ENCODE results near the gene TEC. TPM values are rescaled to one million over a fixed set of nuclear protein-coding genes. Genes with fewer than 3 reads are reported as not detected.

TEC gene
- total and polyA plus RNA-seq, 9 donors, result 0.43 to 4.0 (median 1.4) TPM

GRCh38 chr4:48234575-48234974 lies 35.1 kb downstream of the TEC start:
- H3K36me3 ChIP-seq, result no peaks in the 10 kb centered on the region
- TF ChIP-seq POLR2A (IDR thresholded peaks at IDR 0.05), result no peak
- TF ChIP-seq, protein P1, sequence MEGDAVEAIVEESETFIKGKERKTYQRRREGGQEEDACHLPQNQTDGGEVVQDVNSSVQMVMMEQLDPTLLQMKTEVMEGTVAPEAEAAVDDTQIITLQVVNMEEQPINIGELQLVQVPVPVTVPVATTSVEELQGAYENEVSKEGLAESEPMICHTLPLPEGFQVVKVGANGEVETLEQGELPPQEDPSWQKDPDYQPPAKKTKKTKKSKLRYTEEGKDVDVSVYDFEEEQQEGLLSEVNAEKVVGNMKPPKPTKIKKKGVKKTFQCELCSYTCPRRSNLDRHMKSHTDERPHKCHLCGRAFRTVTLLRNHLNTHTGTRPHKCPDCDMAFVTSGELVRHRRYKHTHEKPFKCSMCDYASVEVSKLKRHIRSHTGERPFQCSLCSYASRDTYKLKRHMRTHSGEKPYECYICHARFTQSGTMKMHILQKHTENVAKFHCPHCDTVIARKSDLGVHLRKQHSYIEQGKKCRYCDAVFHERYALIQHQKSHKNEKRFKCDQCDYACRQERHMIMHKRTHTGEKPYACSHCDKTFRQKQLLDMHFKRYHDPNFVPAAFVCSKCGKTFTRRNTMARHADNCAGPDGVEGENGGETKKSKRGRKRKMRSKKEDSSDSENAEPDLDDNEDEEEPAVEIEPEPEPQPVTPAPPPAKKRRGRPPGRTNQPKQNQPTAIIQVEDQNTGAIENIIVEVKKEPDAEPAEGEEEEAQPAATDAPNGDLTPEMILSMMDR (IDR thresholded peaks at IDR 0.05), result no peak
- TF ChIP-seq EP300 (IDR thresholded peaks at IDR 0.05), result no peak
- DNase-seq, result no peak
- H3K9me3 ChIP-seq, result no peaks in the 10 kb centered on the region
- no peaks in the 10 kb centered on the region for H3K4me1 ChIP-seq (ENCODE audit: insufficient read depth)
- no peaks in the 10 kb centered on the region for H3K27me3 ChIP-seq
- intact Hi-C loops (cut with DNase I), result no loop called here
- no peak overlapping the region for H3K27ac ChIP-seq
- H3K4me3 ChIP-seq, result no peak overlapping the region
- WGBS, 3 donors, result 33 to 57% (median 38%) methylated on average over 2 of the region's 2 CpGs

- H3K27me3 ChIP-seq, result no peaks in the 10 kb centered on the region
- H3K27ac ChIP-seq, result no peak overlapping the region
- H3K36me3 ChIP-seq, result no peaks in the 10 kb centered on the region
- no peak overlapping the region for H3K4me3 ChIP-seq
- H3K4me1 ChIP-seq (ENCODE audit: insufficient read depth), result no peaks in the 10 kb centered on the region
- no peak for DNase-seq
- TF ChIP-seq, protein P1 (IDR thresholded peaks at IDR 0.05), result no peak
- TF ChIP-seq POLR2A (IDR thresholded peaks at IDR 0.05), result no peak
- no peak for TF ChIP-seq EP300 (IDR thresholded peaks at IDR 0.05)
- H3K9me3 ChIP-seq, result no peaks in the 10 kb centered on the region
- intact Hi-C loops (cut with DNase I), result no loop called here
- WGBS, 3 donors, result 86 to 91% (median 88%) methylated on average over 1 of the region's 1 CpG
These were observed 40.7 kb downstream of the TEC start for GRCh38 chr4:48228949-48229348.

DNA sequence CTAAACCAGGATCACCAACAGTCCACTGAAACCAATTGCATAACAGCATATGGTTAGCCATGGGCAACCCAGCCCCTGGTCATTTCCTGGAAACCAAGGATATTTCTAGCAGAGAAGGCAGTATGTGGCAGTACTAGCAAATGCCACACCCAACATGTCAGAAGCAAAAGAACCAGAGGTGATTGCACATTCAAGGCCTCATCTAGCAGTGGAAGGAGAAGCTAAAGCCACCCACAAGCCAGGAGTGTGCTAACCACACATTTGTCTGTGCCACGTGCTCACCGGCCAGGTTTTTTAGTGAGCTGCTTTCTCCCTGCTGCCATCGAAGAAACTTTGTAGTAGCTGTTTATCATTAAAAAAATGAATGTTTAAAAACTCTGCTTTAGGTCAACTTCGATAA lies 42.0 kb downstream of the TEC start:
- Histone ChIP-seq H3K27me3 (no peaks in the 10 kb centered on the region), H3K27ac (no peak overlapping the region), H3K4me1 (ENCODE audit: insufficient read depth) (no peaks in the 10 kb centered on the region), H3K36me3 (no peaks in the 10 kb centered on the region), H3K4me3 (no peak overlapping the region), H3K9me3 (no peaks in the 10 kb centered on the region)
- no peak for DNase-seq
- 85 to 93% (median 92%) methylated on average over 4 of the region's 4 CpGs for WGBS, 3 donors
- TF ChIP-seq POLR2A (IDR thresholded peaks at IDR 0.05) (no peak), EP300 (IDR thresholded peaks at IDR 0.05) (no peak)
- TF ChIP-seq, protein P1 (IDR thresholded peaks at IDR 0.05), result no peak
- intact Hi-C loops (cut with DNase I), result no loop called here

DNA sequence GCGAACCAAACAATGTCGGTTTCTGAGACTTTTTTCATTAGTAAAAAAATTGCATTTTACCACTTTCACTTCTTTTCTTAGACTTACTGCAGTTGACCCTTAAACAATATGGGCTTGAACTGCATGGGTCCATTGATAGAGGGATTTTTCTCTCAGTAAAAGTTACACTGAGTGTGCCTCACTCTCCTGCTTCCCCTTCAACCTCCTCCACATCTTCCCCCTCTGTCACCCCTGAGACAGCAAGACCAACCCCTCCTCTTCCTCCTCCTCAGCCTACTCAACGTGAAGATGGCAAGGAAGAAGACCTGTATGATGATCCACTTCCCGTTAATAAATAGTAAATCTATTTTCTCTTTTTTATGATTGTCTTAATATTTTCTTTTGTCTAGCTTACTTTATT lies 43.4 kb downstream of the TEC start:
- H3K27me3 ChIP-seq, result no peaks in the 10 kb centered on the region
- no peak overlapping the region for H3K27ac ChIP-seq
- no peak overlapping the region for H3K4me3 ChIP-seq
- no peak for DNase-seq
- no peaks in the 10 kb centered on the region for H3K9me3 ChIP-seq
- intact Hi-C loops (cut with DNase I), result no loop called here
- TF ChIP-seq EP300 (IDR thresholded peaks at IDR 0.05) (no peak), POLR2A (IDR thresholded peaks at IDR 0.05) (no peak)
- TF ChIP-seq, protein P1 (IDR thresholded peaks at IDR 0.05), result no peak
- no peaks in the 10 kb centered on the region for H3K4me1 ChIP-seq (ENCODE audit: insufficient read depth)
- H3K36me3 ChIP-seq, result no peaks in the 10 kb centered on the region
- WGBS, 3 donors, result 76 to 82% (median 79%) methylated on average over 4 of the region's 4 CpGs
